GM21423 (cell line): ENCODE results near the gene CCDC124.
A peak's percentile ranks its signal among the peaks of the same experiment; 100 is the strongest.

ENCODE experiments used
- ATAC-seq: cut with Tn5 transposase; IDR thresholded peaks from one replicate; pipeline ENCODE4 v1.9.1; 2021; ENCODE audit warnings: mild to moderate bottlenecking, moderate library complexity; ENCODE audit not compliant: unreplicated experiment

CCDC124 gene

GRCh38 chr19:17933414-17934129, 757 bp downstream of the CCDC124 start:
- no peak for ATAC-seq

DNA sequence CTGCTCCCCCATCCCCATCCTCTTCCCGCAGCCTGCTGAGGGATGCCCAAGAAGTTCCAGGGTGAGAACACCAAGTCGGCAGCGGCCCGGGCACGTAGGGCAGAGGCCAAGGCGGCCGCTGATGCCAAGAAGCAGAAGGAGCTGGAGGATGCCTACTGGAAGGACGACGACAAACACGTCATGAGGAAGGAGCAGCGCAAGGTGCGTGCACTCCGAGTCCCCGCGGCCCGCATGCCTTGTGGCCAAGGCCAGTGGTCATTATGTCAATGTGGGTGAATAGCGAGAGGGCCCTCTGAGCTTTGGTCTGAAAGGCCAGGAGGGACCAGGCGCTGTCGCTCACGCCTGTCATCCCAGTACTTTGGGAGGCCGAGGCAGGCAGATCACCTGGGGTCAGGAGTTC, 3.6 kb downstream of the CCDC124 start:
- ATAC-seq: no peak

DNA sequence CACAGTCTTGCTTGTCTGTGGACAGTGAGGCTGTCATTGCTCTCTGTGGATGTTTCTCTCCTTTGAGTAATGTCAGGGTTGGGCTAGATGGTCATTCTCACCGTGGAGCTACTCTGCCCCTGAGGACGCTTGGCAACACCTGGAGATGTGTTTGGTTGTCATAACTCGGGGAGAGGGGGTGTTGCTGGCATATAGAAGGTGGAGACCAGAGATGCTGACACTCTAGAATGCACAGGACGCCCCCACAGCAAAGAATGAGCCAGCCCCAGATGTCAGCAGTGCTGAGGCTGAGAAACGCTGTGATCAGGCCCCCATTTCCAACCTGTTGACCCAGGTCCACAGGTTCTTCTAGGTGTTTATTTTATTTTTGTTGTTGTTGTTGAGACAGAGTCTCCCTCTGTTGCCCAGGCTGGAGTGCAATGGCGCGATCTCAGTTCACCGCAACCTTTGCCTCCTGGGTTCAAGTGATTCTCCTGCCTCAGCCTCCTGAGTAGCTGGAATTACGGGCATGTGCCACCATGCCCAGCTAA, 4.6 kb downstream of the CCDC124 start:
- no peak for ATAC-seq

GRCh38 chr19:17938092-17938845, 5.5 kb downstream of the CCDC124 start:
- ATAC-seq: no peak

DNA sequence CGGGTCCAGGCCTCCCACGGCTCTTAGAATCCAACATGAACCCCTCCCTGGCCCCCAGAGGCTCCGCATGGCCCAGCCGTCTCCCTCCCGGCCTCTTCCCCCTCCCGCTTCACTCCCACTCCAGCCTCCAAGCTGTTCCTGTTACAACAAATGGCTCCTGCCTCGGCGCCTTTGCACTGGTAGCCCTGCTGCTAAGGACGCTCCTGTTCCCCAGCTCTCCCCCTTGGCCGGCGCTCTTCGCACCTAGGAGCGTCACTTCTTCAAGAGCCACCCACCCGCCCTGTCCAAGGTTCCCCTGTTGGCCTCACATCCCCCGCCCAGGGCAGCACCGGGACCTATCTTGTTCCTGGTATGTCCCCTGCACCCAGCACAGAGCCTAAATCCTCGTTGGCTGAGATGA, 9.4 kb downstream of the CCDC124 start:
- ATAC-seq: no peak

GRCh38 chr19:17942582-17943273, 9.9 kb downstream of the CCDC124 start:
- no peak for ATAC-seq

GRCh38 chr19:17943274-17944221, 10.7 kb downstream of the CCDC124 start:
- ATAC-seq: no peak

DNA sequence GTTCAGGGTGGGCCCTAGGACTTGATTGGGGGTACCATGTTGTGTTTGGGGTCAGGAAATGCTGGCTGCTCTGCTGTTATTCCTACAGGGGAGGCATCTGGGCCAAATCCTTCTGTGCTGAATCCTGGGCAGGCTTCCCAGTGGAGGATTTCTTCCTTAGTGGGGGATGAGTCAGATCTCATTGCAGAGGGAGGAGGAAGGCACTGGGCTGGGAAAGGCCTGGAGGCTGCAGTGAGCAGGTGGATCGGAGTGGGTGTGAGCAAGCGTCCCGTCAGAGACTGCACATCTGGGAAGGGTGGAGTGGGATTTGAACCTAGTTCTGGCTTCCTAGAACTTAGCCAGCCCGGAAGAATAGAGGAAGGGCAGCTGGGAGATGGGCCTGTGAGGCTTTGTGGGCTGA, 11.5 kb downstream of the CCDC124 start:
- no peak for ATAC-seq

DNA sequence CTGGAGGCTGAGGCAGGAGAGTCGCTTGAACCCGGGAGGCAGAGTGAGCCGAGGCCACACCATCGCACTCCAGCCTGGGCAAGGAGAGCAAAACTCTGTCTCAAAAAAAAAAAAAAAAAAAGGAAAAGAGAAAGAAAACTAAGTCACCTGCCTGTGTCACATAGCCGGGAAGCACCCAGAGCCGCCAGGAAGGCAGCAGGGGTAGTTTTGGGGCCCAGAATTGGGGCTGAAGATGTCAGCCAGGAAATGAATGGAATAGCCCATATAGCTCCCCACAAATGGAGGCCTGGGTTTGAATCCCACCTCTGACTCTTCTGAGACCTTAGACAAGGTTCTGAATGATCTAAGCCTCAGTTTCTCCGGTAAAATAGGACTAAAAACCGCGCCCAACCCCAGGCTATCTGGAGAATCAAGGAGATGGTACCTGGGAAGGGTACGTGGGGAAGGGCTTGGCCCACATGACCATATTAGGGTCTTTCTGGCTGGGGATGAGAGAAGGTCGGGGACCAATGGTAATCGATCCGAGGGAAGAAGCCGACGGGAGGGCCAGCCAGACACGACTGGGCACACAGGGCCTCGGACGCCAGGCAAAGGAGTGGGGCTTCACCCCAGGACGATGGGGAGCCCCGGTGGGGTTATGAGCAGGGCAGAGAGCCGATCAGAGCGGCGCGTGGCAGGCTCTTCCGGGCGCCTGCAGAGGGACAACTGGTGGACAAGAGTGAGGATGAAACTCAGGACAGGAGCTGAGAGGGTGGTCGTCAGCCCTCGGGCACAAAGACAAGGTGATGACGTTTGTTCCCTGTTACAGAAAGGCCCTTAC, 14.4 kb downstream of the CCDC124 start:
- peak; percentile 15 for ATAC-seq

DNA sequence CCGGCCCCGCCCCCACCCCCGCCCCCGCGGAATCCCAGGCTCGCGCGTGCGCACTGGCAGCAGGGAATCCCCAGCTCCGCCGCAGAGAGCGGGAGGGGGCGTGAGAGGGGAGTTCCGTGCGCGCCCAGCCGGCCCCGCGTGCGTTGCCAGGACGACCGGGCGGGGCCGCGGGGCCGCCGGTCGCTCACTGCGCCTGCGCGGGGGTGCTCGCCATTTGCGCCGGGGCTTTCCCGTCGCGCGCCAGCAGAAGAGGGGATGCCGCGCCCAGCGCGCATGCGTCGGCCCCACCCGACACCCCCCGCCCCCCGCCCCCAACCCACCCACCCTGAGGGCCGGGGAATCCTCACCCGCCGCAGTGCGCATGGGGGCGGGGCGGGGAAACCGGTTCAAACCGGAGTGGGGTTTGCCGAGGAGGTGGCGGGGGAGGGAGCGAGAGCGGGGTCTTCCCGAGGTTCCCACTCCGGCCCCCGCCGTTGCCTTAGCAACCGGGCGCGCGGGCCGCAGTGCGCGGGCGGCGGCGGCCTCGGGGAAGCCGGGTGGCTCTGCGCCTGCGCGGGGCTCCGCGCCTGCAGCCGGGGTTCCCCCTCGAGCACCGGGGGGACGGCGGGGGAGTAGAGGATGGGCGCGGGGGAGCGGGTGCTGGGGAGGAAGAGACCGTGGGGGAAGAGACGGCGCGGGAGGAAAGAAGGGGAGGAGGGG, 15.1 kb downstream of the CCDC124 start:
- ATAC-seq: peak; percentile 47

- no peak for ATAC-seq
Measured at GRCh38 chr19:17948514-17948900, 15.7 kb downstream of the CCDC124 start.

- no peak for ATAC-seq
Measured at GRCh38 chr19:17948931-17949930, 16.4 kb downstream of the CCDC124 start.

DNA sequence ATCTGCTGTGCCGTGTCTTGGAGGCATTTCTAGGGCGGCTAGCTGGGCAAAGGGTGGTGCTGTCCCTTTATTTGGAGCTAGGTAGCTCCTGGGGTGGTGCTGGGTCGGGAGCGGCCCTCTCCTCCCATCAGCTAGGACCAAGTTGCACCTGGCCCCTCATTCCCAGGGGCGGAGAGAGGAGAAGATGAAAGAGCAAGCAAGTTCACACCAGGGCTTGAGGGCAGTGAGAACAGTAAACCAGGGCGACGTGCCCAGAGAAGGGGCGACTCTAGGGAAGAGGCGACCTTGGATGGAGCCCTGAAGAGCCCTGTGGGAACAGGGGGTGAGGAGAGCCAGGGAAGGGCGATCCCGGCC, 17.1 kb downstream of the CCDC124 start:
- ATAC-seq: no peak

- ATAC-seq: no peak
Measured at GRCh38 chr19:17950310-17951156, 17.7 kb downstream of the CCDC124 start.

DNA sequence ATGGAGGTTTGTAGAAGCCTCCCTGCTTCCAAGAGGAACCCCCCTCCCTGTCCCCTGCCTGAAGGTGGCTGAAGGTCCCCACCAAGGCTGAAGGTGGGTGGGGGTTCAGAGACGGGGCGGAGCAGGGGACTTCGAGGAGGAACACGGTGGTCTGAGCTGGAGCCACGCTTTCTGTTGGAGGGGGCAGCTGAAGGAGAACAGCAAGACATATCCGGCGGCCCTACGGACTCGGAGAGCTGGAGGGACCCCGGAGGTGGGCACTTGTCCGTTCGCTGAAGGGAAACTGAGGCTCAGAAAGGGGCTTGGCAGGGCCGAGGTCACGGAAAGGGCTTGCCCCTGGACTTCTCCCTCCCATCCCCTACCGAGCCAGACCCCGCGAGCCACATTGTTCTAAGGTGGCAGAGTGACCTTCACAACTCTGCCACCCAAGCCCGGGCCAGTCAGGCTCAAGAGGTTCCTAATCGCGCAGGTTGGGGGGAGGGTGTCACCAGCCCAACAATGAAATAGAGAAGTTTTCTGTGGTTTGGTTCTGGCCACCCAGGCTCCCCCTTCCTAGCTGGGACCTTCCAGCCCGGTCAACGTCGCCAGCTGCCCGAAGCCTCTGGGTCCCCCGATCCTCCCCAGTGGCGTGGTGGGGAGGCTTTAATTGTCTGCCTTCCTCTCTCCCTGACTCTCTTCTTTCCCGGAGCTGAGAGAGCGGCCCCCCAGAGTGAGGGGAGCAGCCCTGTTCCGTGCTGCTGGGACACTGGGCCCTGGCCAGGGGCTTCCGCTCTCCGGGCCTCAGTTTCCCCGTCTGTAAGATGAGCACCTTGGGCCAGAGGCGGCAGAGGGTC, 18.6 kb downstream of the CCDC124 start:
- ATAC-seq: no peak
